ENCODE measurements around the gene ZBTB18.

GRCh38 chr1:244092964-244093638 is 42.0 kb downstream of the ZBTB18 start:
- TF ChIP-seq, protein P1, sequence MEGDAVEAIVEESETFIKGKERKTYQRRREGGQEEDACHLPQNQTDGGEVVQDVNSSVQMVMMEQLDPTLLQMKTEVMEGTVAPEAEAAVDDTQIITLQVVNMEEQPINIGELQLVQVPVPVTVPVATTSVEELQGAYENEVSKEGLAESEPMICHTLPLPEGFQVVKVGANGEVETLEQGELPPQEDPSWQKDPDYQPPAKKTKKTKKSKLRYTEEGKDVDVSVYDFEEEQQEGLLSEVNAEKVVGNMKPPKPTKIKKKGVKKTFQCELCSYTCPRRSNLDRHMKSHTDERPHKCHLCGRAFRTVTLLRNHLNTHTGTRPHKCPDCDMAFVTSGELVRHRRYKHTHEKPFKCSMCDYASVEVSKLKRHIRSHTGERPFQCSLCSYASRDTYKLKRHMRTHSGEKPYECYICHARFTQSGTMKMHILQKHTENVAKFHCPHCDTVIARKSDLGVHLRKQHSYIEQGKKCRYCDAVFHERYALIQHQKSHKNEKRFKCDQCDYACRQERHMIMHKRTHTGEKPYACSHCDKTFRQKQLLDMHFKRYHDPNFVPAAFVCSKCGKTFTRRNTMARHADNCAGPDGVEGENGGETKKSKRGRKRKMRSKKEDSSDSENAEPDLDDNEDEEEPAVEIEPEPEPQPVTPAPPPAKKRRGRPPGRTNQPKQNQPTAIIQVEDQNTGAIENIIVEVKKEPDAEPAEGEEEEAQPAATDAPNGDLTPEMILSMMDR (conservative IDR thresholded peaks at IDR 0.05; ENCODE audit: low read depth, low read length): no peak
- no peak for TF ChIP-seq EZH2 (IDR thresholded peaks at IDR 0.05; ENCODE audit: borderline replicate concordance, low read depth, low read length, poor library complexity, severe bottlenecking)
